ENCODE results near the gene IL12RB2. TPM values are rescaled to one million over a fixed set of nuclear protein-coding genes. Genes with fewer than 3 reads are reported as not detected.

The IL12RB2 gene
- total RNA-seq, 1 experiment from 2014 or later = 0.22 TPM

DNA sequence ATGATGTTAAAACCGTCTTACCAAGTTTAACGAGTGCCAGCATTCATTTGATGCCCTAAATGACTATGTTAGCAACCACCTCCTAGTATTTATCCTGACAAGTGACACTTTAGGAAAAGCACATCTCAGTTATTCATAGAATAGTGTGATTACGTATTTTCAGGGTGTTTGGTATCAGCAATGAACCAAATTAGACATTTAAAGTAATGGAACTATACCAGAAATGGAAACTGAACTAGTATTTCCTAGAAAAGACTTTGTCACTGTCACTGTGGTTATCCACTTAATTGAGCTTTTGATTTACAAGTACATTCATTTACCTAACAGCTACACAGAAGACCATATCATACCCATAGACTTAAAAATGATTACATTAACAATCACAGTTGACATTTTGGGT, 3.6 kb upstream of the IL12RB2 start (continued):
- TF ChIP-seq, protein P1, sequence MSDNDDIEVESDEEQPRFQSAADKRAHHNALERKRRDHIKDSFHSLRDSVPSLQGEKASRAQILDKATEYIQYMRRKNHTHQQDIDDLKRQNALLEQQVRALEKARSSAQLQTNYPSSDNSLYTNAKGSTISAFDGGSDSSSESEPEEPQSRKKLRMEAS (IDR thresholded peaks at IDR 0.05) = no peak
- no peak for TF ChIP-seq TCF7L2 (IDR thresholded peaks at IDR 0.05; ENCODE audit: borderline replicate concordance, extremely low read depth, insufficient read depth, insufficient read length)
- no peak for TF ChIP-seq EZH2phosphoT487 (IDR thresholded peaks at IDR 0.05; ENCODE audit: borderline replicate concordance)

DNA sequence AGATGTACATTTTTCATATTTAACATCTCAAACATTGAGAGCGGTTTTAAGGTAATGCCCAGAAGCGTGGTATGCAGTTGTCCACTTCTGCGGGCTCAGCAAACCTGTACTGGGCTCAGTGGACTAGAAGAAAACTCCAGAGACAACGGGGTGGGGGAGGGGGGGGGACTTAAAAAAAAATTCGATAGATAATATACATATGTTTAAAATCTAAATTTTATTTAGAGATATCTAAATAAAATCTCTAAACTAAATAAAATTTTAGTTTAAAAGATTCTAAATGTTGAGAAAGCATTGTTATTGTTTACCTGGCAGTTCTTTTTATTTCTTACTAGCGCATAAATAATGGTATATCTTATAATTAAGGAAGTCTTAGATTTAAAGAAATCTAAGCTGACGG, 1.1 kb upstream of the IL12RB2 start:
- TF ChIP-seq RAD21 (IDR thresholded peaks at IDR 0.05; ENCODE audit: low read depth) = no peak
- CTCF ChIA-PET = no interaction called here
- POLR2A ChIA-PET = no interaction called here
- Histone ChIP-seq H4K20me1 (ENCODE audit: insufficient read depth) (no peaks in the 10 kb centered on the region), H3K27ac (ENCODE audit: low read depth, low read length) (no peak overlapping the region), H3K36me3 (ENCODE audit: control insufficient read depth in 1 of 2, insufficient read depth in 2 of 2, low read length in 2 of 2) (no peaks in the 10 kb centered on the region), H3K4me1 (ENCODE audit: control insufficient read depth in 1 of 2, insufficient read depth in 2 of 2, low read length in 2 of 2) (no peaks in the 10 kb centered on the region), H3K9me2 (ENCODE audit: insufficient read depth) (no peaks in the 10 kb centered on the region), H2AFZ (ENCODE audit: low read depth, low read length, poor library complexity, severe bottlenecking) (no peak overlapping the region), H3K9me3 (ENCODE audit: control insufficient read depth in 1 of 2, insufficient read depth in 1 of 2, low read depth in 1 of 2, low read length in 2 of 2) (no peaks in the 10 kb centered on the region), H3K9ac (ENCODE audit: low read length) (no peak overlapping the region), H3K27me3 (ENCODE audit: insufficient read depth, low read length) (no peaks in the 10 kb centered on the region), H3K79me2 (ENCODE audit: insufficient read depth, low read length) (no peaks in the 10 kb centered on the region), H3K4me2 (ENCODE audit: low read length) (no peak overlapping the region), H3K4me3 (replicated peaks in 1 of 2; ENCODE audit: low read depth in 1 of 2, low read length in 2 of 2) (no peak overlapping the region)
- DNase-seq (ENCODE audit: low read depth, low spot score) = no peak
- intact Hi-C loops (cut with micrococcal nuclease) = no loop called here
- BruUV-seq (replicated peaks) = no TSS peak
- RAD21 ChIA-PET (ENCODE audit: low non-redundant PET in 1 of 2, low total read pairs in 2 of 2, uncharacterized antibody in 2 of 2, unreplicated experiment in 2 of 2) = no interaction called here
- ATAC-seq = no peak

DNA sequence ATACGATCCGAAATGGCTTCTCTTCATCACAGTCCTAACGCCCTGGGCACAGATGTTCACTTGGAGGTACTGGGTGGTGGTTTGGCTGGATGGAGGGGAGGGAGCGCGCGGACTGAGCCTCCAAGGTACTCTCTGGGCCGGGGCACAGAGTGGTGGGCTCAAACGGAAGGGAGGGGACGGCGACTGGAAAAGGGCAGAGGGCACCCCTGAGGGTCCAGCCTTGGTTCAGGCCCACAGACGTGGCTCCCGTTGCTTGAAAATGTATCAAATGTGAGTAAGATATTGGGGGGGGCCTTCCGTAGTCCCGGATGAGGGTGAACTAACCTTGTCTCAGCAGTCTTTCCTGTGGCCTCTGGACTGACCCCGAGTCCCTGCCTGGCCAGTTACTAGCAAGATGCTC, 463 bp downstream of the IL12RB2 start:
- ATAC-seq (no peak), DNase-seq (ENCODE audit: low read depth, low spot score) (no peak)
- no peaks in the 10 kb centered on the region for H3K9me2 ChIP-seq (ENCODE audit: insufficient read depth)
- no peaks in the 10 kb centered on the region for H4K20me1 ChIP-seq (ENCODE audit: insufficient read depth)
- no peaks in the 10 kb centered on the region for H3K9me3 ChIP-seq (ENCODE audit: control insufficient read depth in 1 of 2, insufficient read depth in 1 of 2, low read depth in 1 of 2, low read length in 2 of 2)
- no peaks in the 10 kb centered on the region for H3K79me2 ChIP-seq (ENCODE audit: insufficient read depth, low read length)
- no peaks in the 10 kb centered on the region for H3K4me1 ChIP-seq (ENCODE audit: control insufficient read depth in 1 of 2, insufficient read depth in 2 of 2, low read length in 2 of 2)
- H3K4me2 ChIP-seq (ENCODE audit: low read length) = no peak overlapping the region
- CTCF ChIA-PET = no interaction called here
- no peaks in the 10 kb centered on the region for H3K27me3 ChIP-seq (ENCODE audit: insufficient read depth, low read length)
- no peaks in the 10 kb centered on the region for H3K36me3 ChIP-seq (ENCODE audit: control insufficient read depth in 1 of 2, insufficient read depth in 2 of 2, low read length in 2 of 2)
- no peak overlapping the region for H3K9ac ChIP-seq (ENCODE audit: low read length)
- RAD21 ChIA-PET (ENCODE audit: low non-redundant PET in 1 of 2, low total read pairs in 2 of 2, uncharacterized antibody in 2 of 2, unreplicated experiment in 2 of 2) = no interaction called here
- no peak overlapping the region for H2AFZ ChIP-seq (ENCODE audit: low read depth, low read length, poor library complexity, severe bottlenecking)
- H3K4me3 ChIP-seq (replicated peaks in 1 of 2; ENCODE audit: low read depth in 1 of 2, low read length in 2 of 2) = no peak overlapping the region
- POLR2A ChIA-PET = no interaction called here
- H3K27ac ChIP-seq (ENCODE audit: low read depth, low read length) = no peak overlapping the region
- no TSS peak for BruUV-seq (replicated peaks)
- intact Hi-C loops (cut with micrococcal nuclease) = no loop called here
- TF ChIP-seq POLR2AphosphoS5 (IDR thresholded peaks at IDR 0.05; ENCODE audit: low read depth, low read length) (no peak), ZNF274 (IDR thresholded peaks at IDR 0.05; ENCODE audit: low read depth, low read length) (no peak), TCF7L2 (IDR thresholded peaks at IDR 0.05; ENCODE audit: borderline replicate concordance, extremely low read depth, insufficient read depth, insufficient read length) (no peak), POLR2A (IDR thresholded peaks at IDR 0.05; ENCODE audit: borderline replicate concordance, extremely low read depth, insufficient read depth, insufficient read length) (no peak), EGR1 (IDR thresholded peaks at IDR 0.05; ENCODE audit: low read depth) (no peak)
- TF ChIP-seq, protein P2, sequence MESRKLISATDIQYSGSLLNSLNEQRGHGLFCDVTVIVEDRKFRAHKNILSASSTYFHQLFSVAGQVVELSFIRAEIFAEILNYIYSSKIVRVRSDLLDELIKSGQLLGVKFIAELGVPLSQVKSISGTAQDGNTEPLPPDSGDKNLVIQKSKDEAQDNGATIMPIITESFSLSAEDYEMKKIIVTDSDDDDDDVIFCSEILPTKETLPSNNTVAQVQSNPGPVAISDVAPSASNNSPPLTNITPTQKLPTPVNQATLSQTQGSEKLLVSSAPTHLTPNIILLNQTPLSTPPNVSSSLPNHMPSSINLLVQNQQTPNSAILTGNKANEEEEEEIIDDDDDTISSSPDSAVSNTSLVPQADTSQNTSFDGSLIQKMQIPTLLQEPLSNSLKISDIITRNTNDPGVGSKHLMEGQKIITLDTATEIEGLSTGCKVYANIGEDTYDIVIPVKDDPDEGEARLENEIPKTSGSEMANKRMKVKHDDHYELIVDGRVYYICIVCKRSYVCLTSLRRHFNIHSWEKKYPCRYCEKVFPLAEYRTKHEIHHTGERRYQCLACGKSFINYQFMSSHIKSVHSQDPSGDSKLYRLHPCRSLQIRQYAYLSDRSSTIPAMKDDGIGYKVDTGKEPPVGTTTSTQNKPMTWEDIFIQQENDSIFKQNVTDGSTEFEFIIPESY (IDR thresholded peaks at IDR 0.05; ENCODE audit: extremely low read depth, insufficient replicate concordance, low read length) = no peak
- TF ChIP-seq, protein P3, sequence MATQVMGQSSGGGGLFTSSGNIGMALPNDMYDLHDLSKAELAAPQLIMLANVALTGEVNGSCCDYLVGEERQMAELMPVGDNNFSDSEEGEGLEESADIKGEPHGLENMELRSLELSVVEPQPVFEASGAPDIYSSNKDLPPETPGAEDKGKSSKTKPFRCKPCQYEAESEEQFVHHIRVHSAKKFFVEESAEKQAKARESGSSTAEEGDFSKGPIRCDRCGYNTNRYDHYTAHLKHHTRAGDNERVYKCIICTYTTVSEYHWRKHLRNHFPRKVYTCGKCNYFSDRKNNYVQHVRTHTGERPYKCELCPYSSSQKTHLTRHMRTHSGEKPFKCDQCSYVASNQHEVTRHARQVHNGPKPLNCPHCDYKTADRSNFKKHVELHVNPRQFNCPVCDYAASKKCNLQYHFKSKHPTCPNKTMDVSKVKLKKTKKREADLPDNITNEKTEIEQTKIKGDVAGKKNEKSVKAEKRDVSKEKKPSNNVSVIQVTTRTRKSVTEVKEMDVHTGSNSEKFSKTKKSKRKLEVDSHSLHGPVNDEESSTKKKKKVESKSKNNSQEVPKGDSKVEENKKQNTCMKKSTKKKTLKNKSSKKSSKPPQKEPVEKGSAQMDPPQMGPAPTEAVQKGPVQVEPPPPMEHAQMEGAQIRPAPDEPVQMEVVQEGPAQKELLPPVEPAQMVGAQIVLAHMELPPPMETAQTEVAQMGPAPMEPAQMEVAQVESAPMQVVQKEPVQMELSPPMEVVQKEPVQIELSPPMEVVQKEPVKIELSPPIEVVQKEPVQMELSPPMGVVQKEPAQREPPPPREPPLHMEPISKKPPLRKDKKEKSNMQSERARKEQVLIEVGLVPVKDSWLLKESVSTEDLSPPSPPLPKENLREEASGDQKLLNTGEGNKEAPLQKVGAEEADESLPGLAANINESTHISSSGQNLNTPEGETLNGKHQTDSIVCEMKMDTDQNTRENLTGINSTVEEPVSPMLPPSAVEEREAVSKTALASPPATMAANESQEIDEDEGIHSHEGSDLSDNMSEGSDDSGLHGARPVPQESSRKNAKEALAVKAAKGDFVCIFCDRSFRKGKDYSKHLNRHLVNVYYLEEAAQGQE (IDR thresholded peaks at IDR 0.05; ENCODE audit: low read depth) = no peak
